ENCODE data around the gene NTM.

Gene NTM

GRCh38 chr11:131612533-131612932 lies 242.1 kb downstream of the NTM start:
- no peaks in the 10 kb centered on the region for H3K36me3 ChIP-seq
- TF ChIP-seq CTCF (IDR thresholded peaks at IDR 0.05; ENCODE audit: low read depth, low read length), result no peak
- DNase-seq, result no peak
- H3K27me3 ChIP-seq, result no peaks in the 10 kb centered on the region
- peaks cover 2% of the 10 kb centered on the region; the same call in 1 of the 2 replicates for H3K9me3 ChIP-seq
- no peak overlapping the region for H3K4me3 ChIP-seq (ENCODE audit: low read depth, low read length)
- H3K4me1 ChIP-seq, result no peaks in the 10 kb centered on the region

- DNase-seq, result no peak
- Histone ChIP-seq H3K36me3 (no peaks in the 10 kb centered on the region), H3K4me1 (no peaks in the 10 kb centered on the region)
Observed at GRCh38 chr11:131614631-131615030, 244.2 kb downstream of the NTM start.

GRCh38 chr11:131615611-131616010 lies 245.2 kb downstream of the NTM start:
- no peak for TF ChIP-seq CTCF (IDR thresholded peaks at IDR 0.05; ENCODE audit: low read depth, low read length)
- Histone ChIP-seq H3K36me3 (no peaks in the 10 kb centered on the region), H3K4me3 (ENCODE audit: low read depth, low read length) (no peak overlapping the region), H3K27me3 (no peaks in the 10 kb centered on the region), H3K9me3 (peaks cover 2% of the 10 kb centered on the region; the same call in 1 of the 2 replicates), H3K4me1 (no peaks in the 10 kb centered on the region)
- no peak for DNase-seq

More at GRCh38 chr11:131614631-131615030, 244.2 kb downstream of the NTM start:
- H3K4me3 ChIP-seq (ENCODE audit: low read depth, low read length), result no peak overlapping the region
- no peak for TF ChIP-seq CTCF (IDR thresholded peaks at IDR 0.05; ENCODE audit: low read depth, low read length)
- H3K9me3 ChIP-seq, result peaks cover 2% of the 10 kb centered on the region; the same call in 1 of the 2 replicates
- H3K27me3 ChIP-seq, result no peaks in the 10 kb centered on the region

- no peak for DNase-seq
- Histone ChIP-seq H3K4me3 (ENCODE audit: low read depth, low read length) (no peak overlapping the region), H3K9me3 (no peaks in the 10 kb centered on the region), H3K4me1 (no peaks in the 10 kb centered on the region), H3K27me3 (no peaks in the 10 kb centered on the region), H3K36me3 (no peaks in the 10 kb centered on the region)
- no peak for TF ChIP-seq CTCF (IDR thresholded peaks at IDR 0.05; ENCODE audit: low read depth, low read length)
Observed at GRCh38 chr11:131616481-131617140, 246.2 kb downstream of the NTM start.

GRCh38 chr11:131618201-131618600 lies 247.8 kb downstream of the NTM start:
- Histone ChIP-seq H3K27me3 (no peaks in the 10 kb centered on the region), H3K36me3 (no peaks in the 10 kb centered on the region), H3K9me3 (no peaks in the 10 kb centered on the region), H3K4me1 (no peaks in the 10 kb centered on the region), H3K4me3 (ENCODE audit: low read depth, low read length) (no peak overlapping the region)
- no peak for DNase-seq
- TF ChIP-seq CTCF (IDR thresholded peaks at IDR 0.05; ENCODE audit: low read depth, low read length), result no peak

GRCh38 chr11:131622193-131622592 lies 251.8 kb downstream of the NTM start:
- no peaks in the 10 kb centered on the region for H3K27me3 ChIP-seq

More at GRCh38 chr11:131622193-131622592, 251.8 kb downstream of the NTM start:
- H3K4me3 ChIP-seq (ENCODE audit: low read depth, low read length), result no peak overlapping the region
- no peaks in the 10 kb centered on the region for H3K9me3 ChIP-seq
- H3K36me3 ChIP-seq, result no peaks in the 10 kb centered on the region
- no peaks in the 10 kb centered on the region for H3K4me1 ChIP-seq
- TF ChIP-seq CTCF (IDR thresholded peaks at IDR 0.05; ENCODE audit: low read depth, low read length), result no peak
- no peak for DNase-seq

Data from BE2C (cell line).